A673 (cell line): ENCODE data around the gene SH2B2. TPM values are rescaled to one million over a fixed set of nuclear protein-coding genes. Genes with fewer than 3 reads are reported as not detected.

Source experiments
- BruUV-seq: library from RNA; stranded (reverse); fragments of 400-500 nt; replicated peaks from 2 replicates; lab custom pipeline; 2021; lab: Mats Ljungman, UMichigan
- CTCF ChIA-PET: fragments of 300-600 bp; sonication (Branson Sonifier 250); formaldehyde crosslinking; loops from one replicate; lab custom pipeline; 2022; ENCODE audit warnings: antibody characterized with exemption; lab: Charles Lee
- POLR2A ChIA-PET: fragments of 300-600 bp; sonication (Branson Sonifier 250); formaldehyde crosslinking; loops from one replicate; lab custom pipeline; 2022; ENCODE audit warnings: antibody characterized with exemption; ENCODE audit not compliant: low non-redundant PET; lab: Charles Lee
- DNase-seq: peaks from one replicate; pipeline ENCODE4 v3.0.0-alpha.2; 2015; ENCODE audit warnings: low spot score
- H3K27ac ChIP-seq: fragments of 200-600 bp; sonication (generic); 2 replicates; pipeline ENCODE4 v1.5.1; 2016; ENCODE audit warnings: mixed run types, low read depth, mild to moderate bottlenecking, mixed read lengths, antibody characterized with exemption, low read length; ENCODE audit not compliant: poor library complexity, severe bottlenecking
- H3K27me3 ChIP-seq: fragments of 200-600 bp; sonication (generic); replicated peaks from 2 replicates; pipeline ENCODE4 v1.6.1; 2017; ENCODE audit warnings: mixed run types, low read depth, mild to moderate bottlenecking, mixed read lengths, antibody characterized with exemption, low read length; ENCODE audit not compliant: insufficient read depth, poor library complexity
- H3K36me3 ChIP-seq: fragments of 200-600 bp; sonication (generic); 2 replicates; pipeline ENCODE4 v1.6.1; 2016; ENCODE audit warnings: mixed run types, mild to moderate bottlenecking, mixed read lengths, antibody characterized with exemption, low read length; ENCODE audit not compliant: insufficient read depth, poor library complexity, severe bottlenecking
- H3K4me1 ChIP-seq: fragments of 200-600 bp; sonication (generic); 2 replicates; pipeline ENCODE4 v1.6.1; 2017; ENCODE audit warnings: mixed run types, mild to moderate bottlenecking, mixed read lengths, antibody characterized with exemption, low read length; ENCODE audit not compliant: insufficient read depth, poor library complexity, severe bottlenecking
- H3K4me3 ChIP-seq: fragments of 200-600 bp; sonication (generic); 2 replicates; pipeline ENCODE4 v1.5.1; 2016; ENCODE audit warnings: low read depth, mixed run types, mild to moderate bottlenecking, mixed read lengths, low read length; ENCODE audit not compliant: poor library complexity, severe bottlenecking
- H3K9me3 ChIP-seq: fragments of 200-600 bp; sonication (generic); 2 replicates; pipeline ENCODE4 v1.6.1; 2016; ENCODE audit warnings: mixed run types, low read depth, mild to moderate bottlenecking, mixed read lengths, antibody characterized with exemption, low read length; ENCODE audit not compliant: poor library complexity, severe bottlenecking
- EZH2 ChIP-seq: fragments of 200-600 bp; sonication (generic); IDR thresholded peaks from 2 replicates; pipeline ENCODE4 v1.6.1; 2017; ENCODE audit warnings: borderline replicate concordance, low read depth, mild to moderate bottlenecking, mixed read lengths, antibody characterized with exemption, low read length; ENCODE audit not compliant: poor library complexity, severe bottlenecking
- intact Hi-C: fragments of 100-400 bp; cut with micrococcal nuclease; formaldehyde crosslinking; loops from one replicate; pipeline ENCODE4 v1.10.0; 2022; ENCODE audit not compliant: unreplicated experiment
- total RNA-seq: library from RNA; stranded (reverse); gene quantifications from 2 replicates; pipeline ENCODE4 v1.2.3, GENCODE V29; 2021
- TF ChIP-seq, protein P1 (sequence below): fragments of 300-800, 200-600 bp; sonication (generic); conservative IDR thresholded peaks from 2 replicates; pipeline ENCODE4 v1.5.1; 2017; ENCODE audit warnings: low read depth, mild to moderate bottlenecking, antibody characterized with exemption, low read length, moderate library complexity, mixed read lengths

The SH2B2 gene
- total RNA-seq, 1 experiment from 2014 or later, result 8.6 TPM

DNA sequence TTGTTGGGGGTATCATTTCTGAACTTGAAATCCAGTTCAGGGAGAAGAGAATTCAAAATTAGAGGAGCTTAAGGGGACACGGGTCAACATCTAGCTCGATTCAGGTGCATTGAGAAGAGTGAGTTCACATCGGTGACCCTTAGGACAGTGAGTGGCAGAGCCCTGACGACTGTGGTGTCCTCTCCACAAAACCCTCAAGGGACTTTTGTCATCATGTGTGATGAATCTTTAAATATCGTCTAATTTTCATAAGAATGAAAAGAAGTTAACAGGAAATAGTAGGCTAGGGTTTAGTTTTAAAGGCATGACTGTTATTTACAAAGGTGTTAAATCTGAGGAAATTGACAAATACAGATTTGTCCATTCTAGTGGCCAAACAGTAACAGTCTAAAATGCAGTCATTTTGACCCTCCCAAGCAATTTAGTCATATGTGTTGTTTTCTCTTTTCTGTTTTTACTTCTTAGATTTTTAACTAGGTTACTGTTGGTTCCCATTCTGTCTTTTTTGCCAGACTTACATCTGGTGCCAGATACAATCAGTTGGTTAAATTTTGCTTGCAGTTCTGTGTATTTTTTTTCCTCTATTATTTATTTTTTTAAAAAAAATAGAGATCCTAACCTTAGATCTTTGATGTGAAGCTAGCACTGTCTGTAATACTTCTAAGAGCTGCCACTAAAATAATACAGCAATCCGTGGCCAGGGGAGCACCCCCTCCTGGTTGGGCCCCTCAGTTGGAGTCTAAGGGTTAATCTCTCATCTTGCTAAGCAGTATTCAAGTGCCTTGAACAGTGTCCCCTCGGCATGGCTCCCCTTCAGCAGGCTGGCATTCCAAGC is 34.9 kb upstream of the SH2B2 start:
- no peaks in the 10 kb centered on the region for H3K9me3 ChIP-seq
- no peak for TF ChIP-seq EZH2
- TF ChIP-seq, protein P1, sequence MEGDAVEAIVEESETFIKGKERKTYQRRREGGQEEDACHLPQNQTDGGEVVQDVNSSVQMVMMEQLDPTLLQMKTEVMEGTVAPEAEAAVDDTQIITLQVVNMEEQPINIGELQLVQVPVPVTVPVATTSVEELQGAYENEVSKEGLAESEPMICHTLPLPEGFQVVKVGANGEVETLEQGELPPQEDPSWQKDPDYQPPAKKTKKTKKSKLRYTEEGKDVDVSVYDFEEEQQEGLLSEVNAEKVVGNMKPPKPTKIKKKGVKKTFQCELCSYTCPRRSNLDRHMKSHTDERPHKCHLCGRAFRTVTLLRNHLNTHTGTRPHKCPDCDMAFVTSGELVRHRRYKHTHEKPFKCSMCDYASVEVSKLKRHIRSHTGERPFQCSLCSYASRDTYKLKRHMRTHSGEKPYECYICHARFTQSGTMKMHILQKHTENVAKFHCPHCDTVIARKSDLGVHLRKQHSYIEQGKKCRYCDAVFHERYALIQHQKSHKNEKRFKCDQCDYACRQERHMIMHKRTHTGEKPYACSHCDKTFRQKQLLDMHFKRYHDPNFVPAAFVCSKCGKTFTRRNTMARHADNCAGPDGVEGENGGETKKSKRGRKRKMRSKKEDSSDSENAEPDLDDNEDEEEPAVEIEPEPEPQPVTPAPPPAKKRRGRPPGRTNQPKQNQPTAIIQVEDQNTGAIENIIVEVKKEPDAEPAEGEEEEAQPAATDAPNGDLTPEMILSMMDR, result no peak
- ChIA-PET POLR2A (no interaction called here), CTCF (no interaction called here)
- peaks cover 16% of the 10 kb centered on the region for H3K4me1 ChIP-seq
- no peaks in the 10 kb centered on the region for H3K27me3 ChIP-seq
- BruUV-seq, result TSS peak; percentile 25
- no peak for DNase-seq
- H3K27ac ChIP-seq, result no peak overlapping the region
- H3K4me3 ChIP-seq, result no peak overlapping the region
- intact Hi-C loops, result no loop called here
- peaks cover 3% of the 10 kb centered on the region for H3K36me3 ChIP-seq

DNA sequence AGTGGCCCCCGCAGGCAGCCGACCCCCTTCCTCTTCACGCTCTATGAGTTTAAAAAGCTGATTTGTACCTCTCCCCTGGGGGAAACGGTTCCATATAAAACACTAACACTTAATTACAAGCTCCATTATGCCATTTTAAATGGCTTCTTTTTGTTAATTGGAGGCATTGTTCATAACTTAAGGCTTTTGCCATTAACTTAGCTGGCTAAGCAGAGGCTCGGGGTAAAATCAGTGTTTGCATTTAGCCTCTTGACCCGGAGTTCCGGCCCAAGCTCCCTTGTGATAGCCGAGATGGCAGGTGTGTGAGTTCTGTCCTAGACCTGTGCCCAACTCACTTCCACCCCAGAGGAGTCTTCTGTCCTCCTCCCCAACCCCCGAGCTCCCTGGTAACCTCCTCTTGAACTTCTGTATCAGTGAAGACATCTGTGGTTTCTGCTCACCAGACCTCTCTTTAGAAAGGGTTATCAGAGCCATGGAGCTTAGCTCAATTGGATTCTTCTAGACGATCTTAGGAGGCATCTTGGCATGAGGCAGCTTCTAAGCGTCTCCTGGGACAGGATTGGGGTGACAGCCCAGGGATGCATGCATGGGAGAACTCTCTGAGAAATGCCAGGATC is 34.2 kb upstream of the SH2B2 start:
- BruUV-seq, result no TSS peak
- Histone ChIP-seq H3K27ac (no peak overlapping the region), H3K4me3 (no peak overlapping the region), H3K27me3 (no peaks in the 10 kb centered on the region), H3K4me1 (peaks cover 16% of the 10 kb centered on the region), H3K36me3 (peaks cover 3% of the 10 kb centered on the region), H3K9me3 (no peaks in the 10 kb centered on the region)
- DNase-seq, result no peak
- TF ChIP-seq, protein P1, result no peak
- TF ChIP-seq EZH2, result no peak
- ChIA-PET POLR2A (no interaction called here), CTCF (interaction anchor here (0.6 kb wide), 1 partner anchor 771 kb away, joined by 3 read pairs; no protein-coding TSS in a partner anchor)
- intact Hi-C loops, result no loop called here

DNA sequence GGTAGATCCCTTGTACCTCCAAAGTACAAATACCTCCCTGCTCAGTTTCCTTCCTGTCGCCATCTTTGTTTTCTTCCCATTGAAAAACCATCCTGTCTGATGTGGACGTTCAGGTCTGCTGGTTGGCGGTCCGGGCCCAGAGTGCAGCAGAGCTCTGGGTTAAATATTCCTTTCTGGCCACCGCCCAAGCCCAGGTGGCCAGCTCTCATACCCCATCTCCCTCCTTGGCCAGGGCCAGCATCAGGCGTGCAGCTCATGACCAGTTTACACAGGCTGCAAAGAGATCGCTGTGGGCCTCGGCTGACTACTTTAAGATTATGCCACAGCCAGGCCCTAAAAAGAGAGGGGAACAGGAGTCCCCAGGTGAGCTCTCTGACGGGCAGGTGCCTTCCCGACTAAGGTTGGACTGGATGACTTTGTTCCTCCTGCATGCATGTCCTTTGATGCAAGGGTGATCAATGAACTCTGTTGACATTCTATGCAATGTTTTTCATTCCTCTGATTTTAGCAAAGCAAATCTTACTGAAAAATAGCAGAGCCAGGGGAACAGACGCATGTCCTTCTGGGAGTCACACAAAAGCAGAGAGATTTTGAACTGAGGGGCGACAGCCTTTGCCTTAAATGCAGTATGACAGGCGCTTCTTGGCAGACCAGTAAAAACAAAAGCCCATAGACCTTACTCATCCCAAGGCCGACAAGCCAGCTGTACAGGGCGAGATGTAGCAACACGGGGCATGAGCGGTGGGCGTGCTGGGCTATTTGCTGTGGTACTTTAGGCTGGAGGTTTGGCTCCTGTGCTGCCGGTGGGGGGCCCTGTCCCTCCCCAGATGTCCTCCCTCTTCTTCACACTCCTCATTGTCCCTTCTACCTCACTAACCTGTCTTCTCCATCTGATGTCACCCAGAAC is 33.3 kb upstream of the SH2B2 start:
- no peaks in the 10 kb centered on the region for H3K27me3 ChIP-seq
- intact Hi-C loops, result no loop called here
- no peak for DNase-seq
- H3K4me1 ChIP-seq, result peaks cover 16% of the 10 kb centered on the region
- ChIA-PET POLR2A (no interaction called here), CTCF (no interaction called here)
- no TSS peak for BruUV-seq
- H3K9me3 ChIP-seq, result no peaks in the 10 kb centered on the region
- H3K36me3 ChIP-seq, result peaks cover 3% of the 10 kb centered on the region
- no peak overlapping the region for H3K4me3 ChIP-seq
- no peak overlapping the region for H3K27ac ChIP-seq
- TF ChIP-seq EZH2, result no peak
- TF ChIP-seq, protein P1, result no peak
